Measurements from ENCODE around the gene MED13L. TPM values are rescaled to one million over a fixed set of nuclear protein-coding genes. Genes with fewer than 3 reads are reported as not detected.
"Not testable (repeated sequence)": the region's sequence is repeated elsewhere in the genome, so short reads cannot be mapped to it uniquely, and the experiment has no call there.

MED13L gene
- total RNA-seq, 1 donor from 2014 or later: 91.5 TPM

- DNase-seq (ENCODE audit: low read depth in 2 of 2): no peak
Observed at GRCh38 chr12:116248433-116248832, 29.1 kb downstream of the MED13L start.

GRCh38 chr12:116247377-116247776, 30.1 kb downstream of the MED13L start:
- DNase-seq (ENCODE audit: low read depth in 2 of 2): no peak

DNA sequence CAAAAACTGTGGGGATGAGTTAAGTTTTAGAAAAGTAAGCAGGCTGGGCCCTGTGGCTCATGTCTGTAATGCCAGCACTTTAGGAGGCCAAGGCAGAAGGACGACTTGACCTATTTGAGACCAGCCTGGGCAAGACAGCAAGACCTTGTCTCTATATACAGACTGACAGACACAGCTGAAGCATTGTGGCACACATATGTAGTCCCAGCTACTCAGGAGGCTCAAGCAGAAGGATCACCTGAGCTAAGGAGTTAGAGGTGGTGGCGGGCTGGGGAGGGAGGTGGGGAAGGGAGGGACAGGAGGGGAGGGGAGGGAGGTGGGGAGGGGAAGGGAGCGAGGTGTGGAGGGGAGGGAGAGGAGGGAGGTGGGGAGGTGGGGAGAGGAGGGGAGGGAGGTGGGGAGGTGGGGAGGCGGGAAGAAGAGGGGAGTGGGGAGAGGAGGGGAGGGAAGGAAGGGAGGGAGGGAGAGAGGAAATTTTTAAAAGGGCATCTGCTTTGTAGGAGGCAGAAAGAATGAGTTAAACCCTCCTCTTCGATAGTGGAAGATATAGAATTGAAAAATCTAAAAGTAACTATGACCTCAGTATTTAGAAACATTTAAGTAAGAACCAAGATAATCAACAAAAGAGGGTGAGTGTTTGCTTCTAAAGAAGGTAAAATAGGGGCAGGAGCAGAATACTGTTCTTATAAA, 30.9 kb downstream of the MED13L start:
- no peak for DNase-seq (ENCODE audit: low read depth in 2 of 2)

- DNase-seq (ENCODE audit: low read depth in 2 of 2): no peak
Observed at GRCh38 chr12:116245189-116245588, 32.3 kb downstream of the MED13L start.

DNA sequence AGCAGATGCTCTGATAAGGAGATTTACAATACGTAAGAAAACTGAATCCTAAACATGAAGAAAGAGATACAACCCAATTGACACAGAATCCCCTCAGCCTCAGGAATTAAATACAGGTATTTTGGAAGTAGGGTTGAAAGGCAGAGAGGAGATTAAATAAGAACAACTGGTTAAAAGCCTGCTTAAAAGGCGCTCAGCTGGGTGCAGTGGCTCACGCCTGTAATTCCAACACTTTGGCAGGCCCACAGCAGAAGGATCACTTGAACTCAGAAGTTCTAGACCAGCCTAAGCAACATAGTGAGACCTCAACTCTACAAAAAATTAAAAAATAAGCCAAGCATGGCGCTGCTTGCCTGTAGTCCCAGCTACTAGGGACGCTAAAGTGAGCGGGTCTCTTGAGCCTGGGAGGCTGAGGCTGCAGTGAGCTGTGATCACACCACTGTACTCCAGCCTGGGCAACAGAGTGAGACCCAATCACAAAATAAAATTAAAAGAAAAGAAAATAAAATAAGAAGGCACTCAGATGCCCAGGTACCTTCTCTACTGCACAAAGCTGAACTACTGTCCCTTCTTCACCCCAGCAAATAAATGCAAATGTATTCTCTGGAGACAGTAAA, 32.9 kb downstream of the MED13L start:
- DNase-seq (ENCODE audit: low read depth in 2 of 2): no peak

- DNase-seq (ENCODE audit: low read depth in 2 of 2): peak in 1 of 2 donors; percentile 74
Observed at GRCh38 chr12:116244001-116244400, 33.5 kb downstream of the MED13L start.

DNA sequence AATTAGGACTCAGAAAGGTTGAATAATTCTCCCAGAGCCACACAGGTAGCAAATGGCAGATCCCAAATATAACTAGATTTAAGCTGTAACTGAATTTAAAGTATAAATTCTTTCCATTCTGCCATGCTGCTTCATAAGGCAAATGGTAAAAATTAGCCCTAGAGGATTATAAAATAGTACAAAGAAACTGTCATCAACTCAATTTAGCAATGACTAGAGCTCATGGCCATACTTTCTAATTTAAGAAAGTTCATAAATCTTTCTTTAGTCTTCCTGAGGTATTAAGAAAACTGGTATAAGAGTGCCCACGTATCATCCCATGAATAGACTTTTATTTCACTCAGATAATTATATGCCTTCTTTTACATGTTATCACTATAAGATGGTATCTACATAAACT, 34.8 kb downstream of the MED13L start:
- DNase-seq (ENCODE audit: low read depth in 2 of 2): no peak

- DNase-seq (ENCODE audit: low read depth in 2 of 2): peak; percentile 63 to 80
Observed at GRCh38 chr12:116241157-116241759, 36.2 kb downstream of the MED13L start.

GRCh38 chr12:116238570-116239119, 38.8 kb downstream of the MED13L start:
- DNase-seq (ENCODE audit: low read depth in 2 of 2): not testable (repeated sequence)

DNA sequence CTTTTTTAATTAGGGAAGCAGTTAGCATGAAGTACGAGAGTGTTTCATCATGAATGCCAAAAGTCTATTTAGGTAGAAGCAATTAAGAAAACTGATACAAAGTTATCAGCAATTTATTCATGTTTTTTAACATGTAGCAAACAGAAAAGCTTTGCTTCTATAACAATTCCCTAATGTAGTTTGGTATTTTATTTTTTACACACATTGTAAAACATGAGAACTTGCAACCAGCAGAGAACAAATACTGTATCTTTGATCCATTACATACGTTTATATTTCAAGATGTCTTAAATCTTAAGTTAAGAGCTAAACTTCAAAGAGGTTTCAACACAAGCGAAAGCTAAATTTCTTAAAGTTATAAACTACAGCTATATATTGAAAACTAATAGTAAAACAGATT, 39.3 kb downstream of the MED13L start:
- no peak for DNase-seq (ENCODE audit: low read depth in 2 of 2)

DNA sequence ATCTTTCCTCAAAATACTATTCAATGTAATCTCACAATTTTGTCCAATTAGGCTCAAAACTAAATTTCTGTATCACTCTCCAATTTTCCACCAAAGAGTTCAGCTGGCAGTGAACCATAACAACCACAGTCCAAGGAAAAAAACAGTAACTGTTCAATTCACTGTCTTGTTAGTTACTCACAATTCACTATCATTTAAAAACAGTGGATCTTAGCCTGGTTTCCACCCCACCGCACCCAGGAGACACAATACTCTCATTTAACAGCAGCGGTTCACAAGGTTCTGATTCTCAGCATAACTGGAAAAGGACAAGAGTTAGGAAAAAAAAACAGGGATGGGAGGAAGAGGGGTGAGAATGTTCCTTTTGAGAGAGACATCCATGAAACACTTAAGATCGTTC, 40.5 kb downstream of the MED13L start:
- DNase-seq (ENCODE audit: low read depth in 2 of 2): peak in 1 of 2 donors; percentile 32

DNA sequence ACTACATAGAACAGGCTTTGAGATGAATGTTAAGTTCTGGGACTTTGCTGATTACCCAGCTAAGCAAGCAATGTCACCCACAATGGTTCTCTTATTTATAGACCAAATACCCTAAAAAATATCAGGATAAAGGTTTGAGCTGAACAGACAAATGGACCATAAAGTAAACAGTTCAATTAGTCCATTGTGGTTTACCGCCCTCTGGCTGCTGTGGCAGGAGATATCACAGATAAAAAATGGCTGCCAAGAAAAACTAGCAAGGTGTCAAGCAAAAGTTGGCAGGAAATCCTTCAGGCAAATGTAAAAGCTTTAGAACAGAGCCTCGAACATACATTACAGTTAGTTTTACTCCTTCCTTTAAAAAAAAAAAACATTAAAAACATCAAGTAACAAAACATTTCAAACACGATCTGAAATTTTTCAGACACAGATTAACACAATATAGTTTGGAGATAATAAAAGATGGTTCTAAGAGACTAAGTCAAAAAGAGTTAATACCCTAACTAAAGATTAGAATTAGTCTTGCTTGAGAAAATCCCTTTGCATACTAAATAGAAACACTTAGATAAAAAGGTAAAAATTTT, 41.3 kb downstream of the MED13L start:
- peak; percentile 83 to 86 for DNase-seq (ENCODE audit: low read depth in 2 of 2)

DNA sequence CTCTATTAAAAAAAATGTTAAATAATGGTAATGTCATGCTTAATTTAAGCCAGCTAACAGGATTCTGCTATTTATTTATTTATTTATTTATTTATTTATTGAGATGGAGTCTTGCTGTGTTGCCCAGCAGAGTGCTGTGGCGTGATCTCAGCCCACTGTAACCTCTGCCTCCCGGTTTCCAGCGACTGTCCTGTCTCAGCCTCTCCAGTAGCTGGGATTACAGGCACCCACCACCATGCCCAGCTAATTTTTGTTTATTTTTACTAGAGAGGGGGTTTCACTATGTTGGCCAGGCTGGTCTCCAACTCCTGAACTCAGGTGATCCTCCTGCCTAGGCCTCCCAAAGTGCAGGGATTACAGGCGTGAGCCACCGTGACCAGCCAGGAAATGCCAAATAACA, 43.3 kb downstream of the MED13L start:
- not testable (repeated sequence) for DNase-seq (ENCODE audit: low read depth in 2 of 2)

- peak in 1 of 2 donors; percentile 91 for DNase-seq (ENCODE audit: low read depth in 2 of 2)
Observed at GRCh38 chr12:116233669-116234068, 43.8 kb downstream of the MED13L start.

DNA sequence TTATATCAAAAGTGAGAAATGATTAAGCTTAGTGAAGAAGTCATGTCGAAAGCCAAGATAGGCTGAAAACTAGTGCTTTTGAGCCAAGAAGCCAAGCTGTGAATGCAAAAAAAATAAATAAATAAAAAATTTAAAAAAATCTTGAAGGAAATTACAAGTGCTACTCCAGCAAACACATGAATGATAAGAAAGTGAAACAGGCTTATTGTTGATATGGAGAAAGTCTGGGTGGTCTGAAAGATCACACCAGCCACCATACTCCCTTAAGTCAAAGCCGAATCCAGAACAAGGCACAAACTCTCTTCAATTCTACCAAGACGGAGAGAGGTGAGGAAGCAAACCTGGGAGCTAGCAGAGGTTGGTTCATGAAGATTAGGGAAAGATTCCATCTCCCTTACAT, 49.7 kb downstream of the MED13L start:
- DNase-seq (ENCODE audit: low read depth in 2 of 2): no peak

DNA sequence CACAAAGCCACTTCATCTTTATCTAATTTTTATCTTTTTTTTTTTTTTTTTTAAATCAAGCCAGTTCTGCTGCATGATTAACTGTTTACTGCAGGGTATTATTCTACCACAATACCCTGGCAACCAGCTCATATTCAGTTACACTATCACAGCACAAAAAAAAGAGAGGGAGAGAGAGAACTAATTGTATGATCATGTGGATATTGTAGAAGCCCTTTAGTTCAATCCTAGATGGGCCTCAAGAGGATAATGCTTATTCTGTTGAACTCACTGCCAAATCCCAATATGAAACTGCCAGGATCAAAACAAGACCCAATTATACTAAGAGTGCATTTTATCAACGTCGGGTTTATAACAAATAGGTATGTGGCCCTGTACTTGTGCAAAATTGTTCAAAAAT, 51.5 kb downstream of the MED13L start:
- no peak for DNase-seq (ENCODE audit: low read depth in 2 of 2)

- peak; percentile 89 to 95 for DNase-seq (ENCODE audit: low read depth in 2 of 2)
Observed at GRCh38 chr12:116222358-116222757, 55.1 kb downstream of the MED13L start.

- no peak for DNase-seq (ENCODE audit: low read depth in 2 of 2)
Observed at GRCh38 chr12:116220756-116221155, 56.7 kb downstream of the MED13L start.

DNA sequence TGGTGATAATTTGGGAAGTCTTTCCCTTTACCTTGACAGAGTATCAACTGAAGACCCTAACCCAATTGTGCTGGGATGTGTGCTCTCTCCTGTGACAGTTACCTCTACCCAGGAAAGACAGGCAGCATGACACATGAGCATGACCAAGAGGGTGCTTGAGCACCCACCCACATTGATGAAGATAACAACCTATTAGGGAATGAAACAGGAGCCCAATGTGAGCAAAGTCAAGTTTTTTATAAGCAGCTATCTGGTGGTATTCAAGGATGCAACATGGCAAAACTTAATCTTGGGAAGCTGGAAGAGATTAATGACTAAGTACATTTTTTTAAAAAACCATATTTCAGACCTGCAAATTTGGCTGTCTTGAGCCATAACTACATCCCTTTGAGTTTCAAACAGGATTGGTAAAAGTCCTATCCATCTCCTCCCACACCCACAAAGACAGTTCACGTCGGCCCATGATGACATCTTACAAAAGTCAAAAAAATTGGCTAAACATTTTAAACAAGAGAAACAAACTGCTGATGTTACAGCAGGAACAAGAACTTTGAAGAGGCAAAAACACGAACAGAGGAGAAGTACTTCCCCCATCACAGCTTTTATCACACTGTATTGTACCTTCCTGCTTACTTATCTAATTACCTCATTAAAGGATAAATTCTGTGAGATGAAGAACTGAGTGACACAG, 60.3 kb downstream of the MED13L start:
- no peak for DNase-seq (ENCODE audit: low read depth in 2 of 2)

GRCh38 chr12:116216022-116216756, 61.3 kb downstream of the MED13L start:
- DNase-seq (ENCODE audit: low read depth in 2 of 2): no peak

DNA sequence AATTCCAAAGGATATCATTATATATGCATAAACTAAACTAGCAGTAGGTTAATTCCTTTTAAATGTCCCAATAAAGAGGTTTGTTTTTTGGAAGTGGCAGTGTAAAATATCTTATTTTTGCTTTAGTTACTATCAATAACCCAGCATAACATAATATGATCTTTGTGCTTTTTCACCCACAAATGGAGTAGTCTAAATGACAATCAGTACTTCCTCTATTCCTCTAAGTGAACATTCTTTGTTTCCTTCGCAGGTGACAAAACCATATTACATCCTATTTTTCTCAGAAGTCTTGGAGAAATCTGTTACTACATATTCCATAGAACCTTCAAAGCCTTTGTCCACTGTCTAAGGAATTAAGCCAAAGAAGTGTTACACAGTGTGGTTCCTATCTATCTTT, 62.5 kb downstream of the MED13L start:
- no peak for DNase-seq (ENCODE audit: low read depth in 2 of 2)

All from lung microvascular endothelial cell (primary cell).